HL-60 (cell line): ENCODE data around the gene CDC37L1.

Experiments used
- GABPA ChIP-seq: IDR thresholded peaks from 2 replicates; pipeline ENCODE4 v1.6.1; 2012; ENCODE audit warnings: low read depth
- POLR2AphosphoS5 ChIP-seq: IDR thresholded peaks from 2 replicates; pipeline ENCODE4 v1.6.1; 2012; ENCODE audit warnings: low read depth
- SPI1 ChIP-seq: IDR thresholded peaks from 2 replicates; pipeline ENCODE4 v1.6.1; 2012; ENCODE audit warnings: low read depth, mild to moderate bottlenecking, borderline replicate concordance
- TF ChIP-seq, protein P1 (sequence below): IDR thresholded peaks from one replicate; pipeline ENCODE4 v1.5.1; 2011; ENCODE audit warnings: low read length, control low read depth, inconsistent platforms; ENCODE audit not compliant: insufficient read depth
- TF ChIP-seq, protein P2 (sequence below): IDR thresholded peaks from 2 replicates; pipeline ENCODE4 v1.6.1; 2012; ENCODE audit warnings: low read depth; ENCODE audit not compliant: insufficient replicate concordance

DNA sequence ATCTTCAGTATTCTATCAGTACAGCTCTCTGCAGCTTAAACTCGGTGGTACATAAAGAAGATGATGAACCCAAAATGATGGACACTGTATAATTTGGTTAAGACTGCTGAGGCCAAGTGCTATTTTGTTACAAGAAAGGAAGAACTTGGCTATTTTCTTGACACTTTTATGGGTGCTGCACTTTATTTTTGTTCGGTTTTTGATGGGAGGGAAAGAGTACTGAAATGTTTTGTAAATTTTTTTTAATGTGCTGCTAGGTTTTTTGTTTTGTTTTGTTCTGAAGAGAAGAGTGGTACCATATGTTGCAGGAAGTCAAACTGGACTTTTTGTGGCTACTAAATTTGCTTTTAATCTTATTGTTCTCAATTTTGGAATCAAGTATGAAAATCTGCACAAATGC is 26.7 kb downstream of the CDC37L1 start:
- TF ChIP-seq POLR2AphosphoS5 (no peak), SPI1 (no peak), GABPA (no peak)
- TF ChIP-seq, protein P1, sequence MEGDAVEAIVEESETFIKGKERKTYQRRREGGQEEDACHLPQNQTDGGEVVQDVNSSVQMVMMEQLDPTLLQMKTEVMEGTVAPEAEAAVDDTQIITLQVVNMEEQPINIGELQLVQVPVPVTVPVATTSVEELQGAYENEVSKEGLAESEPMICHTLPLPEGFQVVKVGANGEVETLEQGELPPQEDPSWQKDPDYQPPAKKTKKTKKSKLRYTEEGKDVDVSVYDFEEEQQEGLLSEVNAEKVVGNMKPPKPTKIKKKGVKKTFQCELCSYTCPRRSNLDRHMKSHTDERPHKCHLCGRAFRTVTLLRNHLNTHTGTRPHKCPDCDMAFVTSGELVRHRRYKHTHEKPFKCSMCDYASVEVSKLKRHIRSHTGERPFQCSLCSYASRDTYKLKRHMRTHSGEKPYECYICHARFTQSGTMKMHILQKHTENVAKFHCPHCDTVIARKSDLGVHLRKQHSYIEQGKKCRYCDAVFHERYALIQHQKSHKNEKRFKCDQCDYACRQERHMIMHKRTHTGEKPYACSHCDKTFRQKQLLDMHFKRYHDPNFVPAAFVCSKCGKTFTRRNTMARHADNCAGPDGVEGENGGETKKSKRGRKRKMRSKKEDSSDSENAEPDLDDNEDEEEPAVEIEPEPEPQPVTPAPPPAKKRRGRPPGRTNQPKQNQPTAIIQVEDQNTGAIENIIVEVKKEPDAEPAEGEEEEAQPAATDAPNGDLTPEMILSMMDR: no peak
- TF ChIP-seq, protein P2, sequence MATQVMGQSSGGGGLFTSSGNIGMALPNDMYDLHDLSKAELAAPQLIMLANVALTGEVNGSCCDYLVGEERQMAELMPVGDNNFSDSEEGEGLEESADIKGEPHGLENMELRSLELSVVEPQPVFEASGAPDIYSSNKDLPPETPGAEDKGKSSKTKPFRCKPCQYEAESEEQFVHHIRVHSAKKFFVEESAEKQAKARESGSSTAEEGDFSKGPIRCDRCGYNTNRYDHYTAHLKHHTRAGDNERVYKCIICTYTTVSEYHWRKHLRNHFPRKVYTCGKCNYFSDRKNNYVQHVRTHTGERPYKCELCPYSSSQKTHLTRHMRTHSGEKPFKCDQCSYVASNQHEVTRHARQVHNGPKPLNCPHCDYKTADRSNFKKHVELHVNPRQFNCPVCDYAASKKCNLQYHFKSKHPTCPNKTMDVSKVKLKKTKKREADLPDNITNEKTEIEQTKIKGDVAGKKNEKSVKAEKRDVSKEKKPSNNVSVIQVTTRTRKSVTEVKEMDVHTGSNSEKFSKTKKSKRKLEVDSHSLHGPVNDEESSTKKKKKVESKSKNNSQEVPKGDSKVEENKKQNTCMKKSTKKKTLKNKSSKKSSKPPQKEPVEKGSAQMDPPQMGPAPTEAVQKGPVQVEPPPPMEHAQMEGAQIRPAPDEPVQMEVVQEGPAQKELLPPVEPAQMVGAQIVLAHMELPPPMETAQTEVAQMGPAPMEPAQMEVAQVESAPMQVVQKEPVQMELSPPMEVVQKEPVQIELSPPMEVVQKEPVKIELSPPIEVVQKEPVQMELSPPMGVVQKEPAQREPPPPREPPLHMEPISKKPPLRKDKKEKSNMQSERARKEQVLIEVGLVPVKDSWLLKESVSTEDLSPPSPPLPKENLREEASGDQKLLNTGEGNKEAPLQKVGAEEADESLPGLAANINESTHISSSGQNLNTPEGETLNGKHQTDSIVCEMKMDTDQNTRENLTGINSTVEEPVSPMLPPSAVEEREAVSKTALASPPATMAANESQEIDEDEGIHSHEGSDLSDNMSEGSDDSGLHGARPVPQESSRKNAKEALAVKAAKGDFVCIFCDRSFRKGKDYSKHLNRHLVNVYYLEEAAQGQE: no peak
